GM21526 (cell line): ENCODE data around the gene LRIG3.
"Not testable (repeated sequence)": the region's sequence is repeated elsewhere in the genome, so short reads cannot be mapped to it uniquely, and the experiment has no call there.

Source experiments
- ATAC-seq: cut with Tn5 transposase; IDR thresholded peaks from one replicate; pipeline ENCODE4 v1.9.1; 2021; ENCODE audit warnings: moderate library complexity; ENCODE audit not compliant: unreplicated experiment, low FRiP score

The LRIG3 gene

GRCh38 chr12:58860056-58860787, 60.1 kb downstream of the LRIG3 start:
- no peak for ATAC-seq

DNA sequence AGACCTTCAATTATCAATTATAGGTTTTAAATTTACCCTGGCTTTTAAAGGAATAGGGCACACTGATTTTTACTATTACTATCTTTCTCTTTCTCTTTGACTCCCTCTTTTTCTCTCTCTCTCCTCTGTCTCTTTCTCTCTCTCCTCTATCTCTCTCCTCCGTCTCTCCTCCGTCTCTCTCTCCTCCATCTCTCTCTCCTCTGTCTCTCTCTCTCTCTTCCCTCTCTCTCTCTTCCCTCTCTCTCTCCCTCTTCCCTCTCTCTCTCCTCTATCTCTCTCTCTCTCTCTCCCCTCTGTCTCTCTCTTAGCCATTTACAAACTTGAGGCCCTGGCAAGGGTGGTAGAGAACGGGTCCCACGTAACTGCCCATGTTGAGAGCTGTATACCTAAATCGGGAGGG, 62.3 kb downstream of the LRIG3 start:
- no peak for ATAC-seq

GRCh38 chr12:58857206-58857605, 63.1 kb downstream of the LRIG3 start:
- not testable (repeated sequence) for ATAC-seq

DNA sequence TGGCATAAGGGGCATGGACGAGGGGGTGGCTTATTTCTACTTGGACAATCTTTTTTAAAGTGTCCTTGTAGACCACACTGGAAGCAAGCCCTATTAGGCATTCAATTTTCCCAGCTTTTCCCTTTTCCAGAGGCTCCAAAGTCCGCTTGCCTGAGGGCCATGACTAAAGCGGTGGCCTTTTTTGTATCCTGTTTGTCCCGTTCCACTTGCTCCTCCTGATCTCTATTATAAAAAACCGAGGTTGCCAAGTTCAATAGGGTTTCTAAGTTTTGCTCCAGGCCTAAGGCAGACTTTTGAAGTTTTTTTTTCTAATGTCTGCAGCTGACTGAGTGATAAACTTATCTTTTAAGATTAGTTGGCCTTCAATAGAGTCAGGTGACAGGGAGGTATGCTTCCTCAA, 64.7 kb downstream of the LRIG3 start:
- ATAC-seq, result not testable (repeated sequence)

DNA sequence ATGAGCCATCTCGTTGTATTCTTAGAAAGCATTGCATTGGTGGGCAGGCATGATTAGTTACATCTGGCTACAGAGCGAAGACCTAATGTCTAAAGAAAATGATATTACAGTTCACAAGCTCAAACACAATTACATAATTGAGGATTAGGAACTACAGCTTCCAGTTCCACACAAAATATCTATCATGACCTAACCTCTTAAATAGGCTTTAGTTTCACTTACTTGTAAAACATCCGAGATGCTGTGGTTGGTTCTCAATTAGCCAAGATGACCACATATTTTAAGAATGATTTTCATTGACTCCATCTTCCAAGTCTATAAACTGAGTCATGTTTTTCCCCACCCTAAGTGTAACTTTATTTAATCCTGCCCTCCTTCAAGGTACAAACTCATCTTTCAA, 69.5 kb downstream of the LRIG3 start:
- ATAC-seq, result no peak

- no peak for ATAC-seq
Observed at GRCh38 chr12:58847901-58848600, 72.3 kb downstream of the LRIG3 start.

GRCh38 chr12:58844161-58844560, 76.1 kb downstream of the LRIG3 start:
- no peak for ATAC-seq

GRCh38 chr12:58841058-58841798, 79.1 kb downstream of the LRIG3 start:
- ATAC-seq, result no peak

DNA sequence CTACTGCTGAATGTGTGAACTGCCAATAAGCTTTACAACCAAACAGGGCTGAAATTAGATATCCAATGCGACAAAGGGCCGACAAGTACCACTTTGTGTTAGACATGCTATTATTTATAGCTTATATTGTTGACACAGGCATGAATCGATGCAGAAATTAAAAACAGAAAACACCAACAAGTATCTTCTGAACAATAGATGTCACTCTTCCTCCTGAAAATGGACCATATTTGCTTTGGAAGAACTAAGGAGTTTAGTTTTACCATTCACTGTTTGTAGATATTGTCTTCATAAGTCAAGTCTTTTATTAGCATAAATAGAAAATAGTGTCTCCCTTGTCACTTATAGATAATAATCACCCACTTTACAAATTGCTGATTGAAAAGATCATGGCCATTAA, 86.5 kb downstream of the LRIG3 start:
- ATAC-seq, result no peak

GRCh38 chr12:58832920-58833319, 87.4 kb downstream of the LRIG3 start:
- ATAC-seq, result no peak
